PC-3 (cell line): ENCODE results near the gene ZSCAN5A. TPM values are rescaled to one million over a fixed set of nuclear protein-coding genes. Genes with fewer than 3 reads are reported as not detected.

Experiments
- ATAC-seq: fragments of 200-7000 bp; cut with Tn5 transposase; 2 replicates; pipeline ENCODE4 v1.9.1; 2020; ENCODE audit warnings: mild to moderate bottlenecking, moderate library complexity
- BruUV-seq: library from RNA; stranded (reverse); fragments of 400-500 nt; replicated peaks from 2 replicates; lab custom pipeline; 2021; lab: Mats Ljungman, UMichigan
- CTCF ChIA-PET: fragments of 300-600 bp; sonication (Branson Sonifier 250); formaldehyde crosslinking; loops from one replicate; lab custom pipeline; 2022; ENCODE audit warnings: antibody characterized with exemption; lab: Charles Lee
- POLR2A ChIA-PET: fragments of 300-600 bp; sonication (Branson Sonifier 250); formaldehyde crosslinking; loops from one replicate; lab custom pipeline; 2022; ENCODE audit warnings: antibody characterized with exemption; ENCODE audit not compliant: unreplicated experiment; lab: Charles Lee
- DNase-seq: peaks from one replicate; pipeline ENCODE4 v3.0.0-alpha.2; 2015
- H2AFZ ChIP-seq: fragments of 300-600 bp; sonication (generic); 2 replicates; pipeline ENCODE4 v1.6.0; 2016; ENCODE audit warnings: antibody characterized with exemption, low read length
- H3F3A ChIP-seq: fragments of 300-600 bp; sonication (generic); one replicate; pipeline ENCODE4 v1.6.0; 2017; ENCODE audit warnings: antibody characterized with exemption, low read length, control low read depth, mild to moderate bottlenecking; ENCODE audit not compliant: unreplicated experiment
- H3K27ac ChIP-seq: fragments of 300-600 bp; sonication (generic); 2 replicates; pipeline ENCODE4 v1.5.1; 2016; ENCODE audit warnings: mild to moderate bottlenecking, low read length
- H3K27me3 ChIP-seq: fragments of 300-600 bp; sonication (generic); 2 replicates; pipeline ENCODE4 v1.6.1; 2016; ENCODE audit warnings: low read length, mixed read lengths
- H3K36me3 ChIP-seq: fragments of 300-600 bp; sonication (generic); 2 replicates; pipeline ENCODE4 v1.6.1; 2016; ENCODE audit warnings: low read depth, mixed run types, low read length, mixed read lengths
- H3K4me1 ChIP-seq: fragments of 300-600 bp; sonication (generic); 2 replicates; pipeline ENCODE4 v1.5.1; 2016; ENCODE audit warnings: low read length; ENCODE audit not compliant: insufficient read depth
- H3K4me2 ChIP-seq: fragments of 300-600 bp; sonication (generic); 2 replicates; pipeline ENCODE4 v1.6.0; 2016; ENCODE audit warnings: low read length
- H3K4me3 ChIP-seq: fragments of 300-600 bp; sonication (generic); 2 replicates; pipeline ENCODE4 v1.5.1; 2016; ENCODE audit warnings: mild to moderate bottlenecking, low read length, mixed read lengths
- H3K79me2 ChIP-seq: fragments of 300-600 bp; sonication (generic); 2 replicates; pipeline ENCODE4 v1.6.1; 2017; ENCODE audit warnings: low read length, mixed read lengths
- H3K9ac ChIP-seq: fragments of 300-600 bp; sonication (generic); 2 replicates; pipeline ENCODE4 v1.6.0; 2016; ENCODE audit warnings: mild to moderate bottlenecking, low read length
- H3K9me2 ChIP-seq: fragments of 300-600 bp; sonication (generic); replicated peaks from 2 replicates; pipeline ENCODE4 v1.6.1; 2016; ENCODE audit warnings: mixed run types, low read length, mixed read lengths
- H3K9me3 ChIP-seq: fragments of 300-600 bp; sonication (generic); 2 replicates; pipeline ENCODE4 v1.6.1; 2016; ENCODE audit warnings: low read length, mixed read lengths
- H4K20me1 ChIP-seq: fragments of 300-600 bp; sonication (generic); 2 replicates; pipeline ENCODE4 v1.6.1; 2016; ENCODE audit warnings: low read length, mixed read lengths
- CTCF ChIP-seq: fragments of 300-600 bp; sonication (generic); conservative IDR thresholded peaks from 2 replicates; pipeline ENCODE4 v1.5.1; 2017; ENCODE audit warnings: antibody characterized with exemption, low read depth, mild to moderate bottlenecking, low read length
- EZH2 ChIP-seq: fragments of 300-600 bp; sonication (generic); IDR thresholded peaks from one replicate; pipeline ENCODE4 v1.6.1; 2017; ENCODE audit warnings: antibody characterized with exemption, mild to moderate bottlenecking, low read length; ENCODE audit not compliant: unreplicated experiment
- EZH2phosphoT487 ChIP-seq: fragments of 300-600 bp; sonication (generic); IDR thresholded peaks from 2 replicates; pipeline ENCODE4 v1.6.1; 2018; ENCODE audit warnings: mild to moderate bottlenecking, antibody characterized with exemption, low read length, borderline replicate concordance
- intact Hi-C: fragments of 100-400 bp; cut with micrococcal nuclease; formaldehyde crosslinking; loops from 2 replicates; pipeline ENCODE4 v1.9.0; 2023
- total RNA-seq: library from RNA; depleted of rRNA; stranded (reverse); fragments of >200 nt; gene quantifications from 2 replicates; pipeline ENCODE4 v1.2.3, GENCODE V29; 2014

The ZSCAN5A gene
- total RNA-seq, 1 experiment from 2014 or later: 23.7 TPM

GRCh38 chr19:56319991-56320390, 5.4 kb upstream of the ZSCAN5A start:
- TF ChIP-seq CTCF (no peak), EZH2 (no peak), EZH2phosphoT487 (no peak)
- Histone ChIP-seq H3K27me3 (peaks cover 25% of the 10 kb centered on the region; the same call in 1 of the 2 replicates), H3K9me2 (no peaks in the 10 kb centered on the region), H3K27ac (no peak overlapping the region), H2AFZ (no peak overlapping the region), H3K9me3 (no peaks in the 10 kb centered on the region), H3K9ac (no peak overlapping the region), H3K4me1 (peaks cover 6% of the 10 kb centered on the region), H3K4me3 (no peak overlapping the region), H4K20me1 (no peaks in the 10 kb centered on the region), H3K36me3 (no peaks in the 10 kb centered on the region), H3F3A (no peaks in the 10 kb centered on the region), H3K79me2 (no peaks in the 10 kb centered on the region), H3K4me2 (no peak overlapping the region)
- no peak for ATAC-seq
- POLR2A ChIA-PET: no interaction called here
- BruUV-seq: no TSS peak
- DNase-seq: no peak
- CTCF ChIA-PET: no interaction called here
- intact Hi-C loops: no loop called here

GRCh38 chr19:56317749-56318148, 3.1 kb upstream of the ZSCAN5A start:
- no peaks in the 10 kb centered on the region for H3K9me3 ChIP-seq
- ATAC-seq: no peak
- H4K20me1 ChIP-seq: no peaks in the 10 kb centered on the region
- H3K27ac ChIP-seq: no peak overlapping the region
- H2AFZ ChIP-seq: no peak overlapping the region
- peaks cover 25% of the 10 kb centered on the region; the same call in 1 of the 2 replicates for H3K27me3 ChIP-seq
- DNase-seq: no peak
- intact Hi-C loops: no loop called here
- H3K9me2 ChIP-seq: no peaks in the 10 kb centered on the region
- peaks cover 11% of the 10 kb centered on the region for H3K4me1 ChIP-seq
- TF ChIP-seq EZH2phosphoT487: no peak
- no peak for TF ChIP-seq CTCF
- no peak for TF ChIP-seq EZH2
- H3K36me3 ChIP-seq: no peaks in the 10 kb centered on the region
- ChIA-PET CTCF (no interaction called here), POLR2A (no interaction called here)
- no peak overlapping the region for H3K4me2 ChIP-seq
- no peak overlapping the region for H3K9ac ChIP-seq
- no peaks in the 10 kb centered on the region for H3F3A ChIP-seq
- H3K4me3 ChIP-seq: no peak overlapping the region
- no TSS peak for BruUV-seq
- peaks cover 4% of the 10 kb centered on the region for H3K79me2 ChIP-seq

- Histone ChIP-seq H2AFZ (no peak overlapping the region), H3K36me3 (no peaks in the 10 kb centered on the region), H3K9me3 (no peaks in the 10 kb centered on the region), H3K4me2 (no peak overlapping the region), H3K4me1 (peaks cover 11% of the 10 kb centered on the region), H3K27me3 (peaks cover 18% of the 10 kb centered on the region; the same call in 1 of the 2 replicates), H4K20me1 (no peaks in the 10 kb centered on the region), H3K79me2 (peaks cover 4% of the 10 kb centered on the region), H3F3A (no peaks in the 10 kb centered on the region), H3K4me3 (no peak overlapping the region), H3K9me2 (no peaks in the 10 kb centered on the region), H3K27ac (no peak overlapping the region), H3K9ac (no peak overlapping the region)
- no peak for TF ChIP-seq CTCF
- no peak for TF ChIP-seq EZH2
- TF ChIP-seq EZH2phosphoT487: no peak
- no peak for DNase-seq
- no TSS peak for BruUV-seq
- intact Hi-C loops: no loop called here
- POLR2A ChIA-PET: no interaction called here
- ATAC-seq: no peak
- CTCF ChIA-PET: no interaction called here
These were observed 2.1 kb upstream of the ZSCAN5A start for GRCh38 chr19:56316728-56317127.
